ENCODE data around the gene CDH4. TPM values are rescaled to one million over a fixed set of nuclear protein-coding genes. Genes with fewer than 3 reads are reported as not detected.

The CDH4 gene
- total RNA-seq, 1 experiment from 2014 or later: not detected

- Histone ChIP-seq H3K36me3 (ENCODE audit: low read depth) (no peaks in the 10 kb centered on the region), H3K27ac (no peak overlapping the region), H3K79me2 (ENCODE audit: low read depth) (no peaks in the 10 kb centered on the region), H3K4me1 (replicated peaks; ENCODE audit: insufficient read depth) (no peaks in the 10 kb centered on the region), H3F3A (ENCODE audit: insufficient read depth, low read depth) (no peaks in the 10 kb centered on the region), H3K4me2 (no peak overlapping the region), H3K9me2 (ENCODE audit: insufficient read depth) (no peaks in the 10 kb centered on the region), H2AFZ (no peak overlapping the region), H3K9me3 (ENCODE audit: insufficient read depth, low read depth) (no peaks in the 10 kb centered on the region), H3K27me3 (ENCODE audit: insufficient read depth, low read depth) (peaks cover 99% of the 10 kb centered on the region), H3K4me3 (no peak overlapping the region), H4K20me1 (ENCODE audit: insufficient read depth) (0 out of 2 replicates have a peak, but pooled peaks cover 8% of the 10 kb centered on the region)
- CTCF ChIA-PET: no interaction called here
- TF ChIP-seq EZH2 (IDR thresholded peaks at IDR 0.05; ENCODE audit: low read depth): no peak
- no peak for TF ChIP-seq CTCF (conservative IDR thresholded peaks at IDR 0.05)
- BruUV-seq (replicated peaks): no TSS peak
- POLR2A ChIA-PET (ENCODE audit: unreplicated experiment): no interaction called here
- intact Hi-C loops (cut with micrococcal nuclease; ENCODE audit: unreplicated experiment): no loop called here
- peak in 1 of 2 experiments; percentile 8 for DNase-seq
Observed at GRCh38 chr20:61762886-61763739, 511.1 kb downstream of the CDH4 start.

- Histone ChIP-seq H3K4me1 (replicated peaks; ENCODE audit: insufficient read depth) (no peaks in the 10 kb centered on the region), H3K9me2 (ENCODE audit: insufficient read depth) (no peaks in the 10 kb centered on the region), H2AFZ (no peak overlapping the region), H3K9me3 (ENCODE audit: insufficient read depth, low read depth) (no peaks in the 10 kb centered on the region), H3K27ac (no peak overlapping the region), H3K4me3 (no peak overlapping the region), H3K36me3 (ENCODE audit: low read depth) (no peaks in the 10 kb centered on the region), H4K20me1 (ENCODE audit: insufficient read depth) (0 out of 2 replicates have a peak, but pooled peaks cover 8% of the 10 kb centered on the region), H3K4me2 (no peak overlapping the region), H3K27me3 (ENCODE audit: insufficient read depth, low read depth) (peaks cover 99% of the 10 kb centered on the region), H3K79me2 (ENCODE audit: low read depth) (no peaks in the 10 kb centered on the region), H3F3A (ENCODE audit: insufficient read depth, low read depth) (no peaks in the 10 kb centered on the region)
- intact Hi-C loops (cut with micrococcal nuclease; ENCODE audit: unreplicated experiment): no loop called here
- ChIA-PET POLR2A (ENCODE audit: unreplicated experiment) (no interaction called here), CTCF (no interaction called here)
- peak in 1 of 2 experiments; percentile 33 for DNase-seq
- no TSS peak for BruUV-seq (replicated peaks)
- TF ChIP-seq EZH2 (IDR thresholded peaks at IDR 0.05; ENCODE audit: low read depth) (peak; percentile 97), CTCF (conservative IDR thresholded peaks at IDR 0.05) (no peak)
Observed at GRCh38 chr20:61763740-61764400, 511.8 kb downstream of the CDH4 start.

DNA sequence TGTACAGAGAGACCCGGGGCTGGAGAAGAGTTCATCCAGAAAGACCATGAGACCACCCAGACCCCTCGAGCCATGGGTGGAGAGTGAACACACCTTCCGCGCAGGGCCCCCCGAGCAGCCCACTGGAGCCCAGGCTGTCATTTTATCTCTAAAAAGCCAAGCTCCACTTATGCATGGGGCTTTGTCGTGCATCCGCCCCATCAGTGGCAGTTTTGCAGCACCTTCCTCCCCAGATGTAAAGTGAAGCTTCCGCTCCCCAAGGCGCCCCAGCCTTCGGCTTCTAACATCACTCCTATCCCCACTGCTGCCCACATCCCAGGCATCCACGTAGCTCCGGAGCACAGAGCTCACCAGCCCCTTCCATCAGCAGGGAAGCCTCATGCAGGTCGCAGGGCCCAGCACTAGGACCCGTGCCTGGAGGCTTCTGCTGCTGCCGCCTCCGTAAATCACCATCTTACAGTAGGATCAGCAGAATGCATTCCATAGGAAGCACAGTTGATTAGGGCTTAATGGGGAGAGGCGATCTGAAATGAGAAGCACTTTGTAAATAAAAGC, 512.5 kb downstream of the CDH4 start:
- no peak overlapping the region for H3K4me3 ChIP-seq
- no peaks in the 10 kb centered on the region for H3K36me3 ChIP-seq (ENCODE audit: low read depth)
- H3K27ac ChIP-seq: no peak overlapping the region
- no peak overlapping the region for H3K4me2 ChIP-seq
- H2AFZ ChIP-seq: no peak overlapping the region
- intact Hi-C loops (cut with micrococcal nuclease; ENCODE audit: unreplicated experiment): no loop called here
- H3K9me2 ChIP-seq (ENCODE audit: insufficient read depth): no peaks in the 10 kb centered on the region
- peaks cover 100% of the 10 kb centered on the region for H3K27me3 ChIP-seq (ENCODE audit: insufficient read depth, low read depth)
- TF ChIP-seq CTCF (conservative IDR thresholded peaks at IDR 0.05) (no peak), EZH2 (IDR thresholded peaks at IDR 0.05; ENCODE audit: low read depth) (no peak)
- no TSS peak for BruUV-seq (replicated peaks)
- H3F3A ChIP-seq (ENCODE audit: insufficient read depth, low read depth): no peaks in the 10 kb centered on the region
- peak in 1 of 2 experiments; percentile 15 for DNase-seq
- H3K4me1 ChIP-seq (replicated peaks; ENCODE audit: insufficient read depth): no peaks in the 10 kb centered on the region
- ChIA-PET POLR2A (ENCODE audit: unreplicated experiment) (no interaction called here), CTCF (no interaction called here)
- H3K9me3 ChIP-seq (ENCODE audit: insufficient read depth, low read depth): no peaks in the 10 kb centered on the region
- H3K79me2 ChIP-seq (ENCODE audit: low read depth): no peaks in the 10 kb centered on the region
- H4K20me1 ChIP-seq (ENCODE audit: insufficient read depth): 0 out of 2 replicates have a peak, but pooled peaks cover 8% of the 10 kb centered on the region
